ENCODE data around the gene SLC27A2.
A peak's percentile ranks its signal among the peaks of the same experiment; 100 is the strongest.
"Not testable (repeated sequence)": the region's sequence is repeated elsewhere in the genome, so short reads cannot be mapped to it uniquely, and the experiment has no call there.

Gene SLC27A2

GRCh38 chr15:50164458-50164857 is 17.5 kb upstream of the SLC27A2 start:
- DNase-seq: no peak

GRCh38 chr15:50166216-50166615 is 15.8 kb upstream of the SLC27A2 start:
- DNase-seq: no peak

- DNase-seq: no peak
Measured at GRCh38 chr15:50167110-50167509, 14.9 kb upstream of the SLC27A2 start.

- DNase-seq: no peak
Measured at GRCh38 chr15:50168379-50168778, 13.6 kb upstream of the SLC27A2 start.

- no peak for DNase-seq
Measured at GRCh38 chr15:50168783-50169411, 13.1 kb upstream of the SLC27A2 start.

- DNase-seq: not testable (repeated sequence)
Measured at GRCh38 chr15:50172360-50172895, 9.6 kb upstream of the SLC27A2 start.

- no peak for DNase-seq
Measured at GRCh38 chr15:50176869-50177268, 5.1 kb upstream of the SLC27A2 start.

GRCh38 chr15:50180091-50180490 is 1.9 kb upstream of the SLC27A2 start:
- no peak for DNase-seq

GRCh38 chr15:50180582-50180981 is 1.4 kb upstream of the SLC27A2 start:
- no peak for DNase-seq

- no peak for DNase-seq
Measured at GRCh38 chr15:50181201-50181968, 611 bp upstream of the SLC27A2 start.

- peak; percentile 23 to 24 for DNase-seq
Measured at GRCh38 chr15:50182219-50183013, 420 bp downstream of the SLC27A2 start.

- DNase-seq: no peak
Measured at GRCh38 chr15:50183112-50183794, 1.3 kb downstream of the SLC27A2 start.

- DNase-seq: no peak
Measured at GRCh38 chr15:50184863-50185504, 3.0 kb downstream of the SLC27A2 start.

- DNase-seq: no peak
Measured at GRCh38 chr15:50186090-50186489, 4.1 kb downstream of the SLC27A2 start.

- no peak for DNase-seq
Measured at GRCh38 chr15:50186752-50187151, 4.8 kb downstream of the SLC27A2 start.

GRCh38 chr15:50187525-50187924 is 5.5 kb downstream of the SLC27A2 start:
- no peak for DNase-seq

GRCh38 chr15:50187997-50188396 is 6.0 kb downstream of the SLC27A2 start:
- no peak for DNase-seq

GRCh38 chr15:50188793-50189192 is 6.8 kb downstream of the SLC27A2 start:
- not testable (repeated sequence) for DNase-seq

- no peak for DNase-seq
Measured at GRCh38 chr15:50189633-50190032, 7.6 kb downstream of the SLC27A2 start.

- DNase-seq: no peak
Measured at GRCh38 chr15:50190166-50190570, 8.2 kb downstream of the SLC27A2 start.

GRCh38 chr15:50190723-50191122 is 8.7 kb downstream of the SLC27A2 start:
- DNase-seq: no peak

GRCh38 chr15:50192164-50192563 is 10.2 kb downstream of the SLC27A2 start:
- DNase-seq: no peak
